ENCODE measurements around the gene ESM1. TPM values are rescaled to one million over a fixed set of nuclear protein-coding genes. Genes with fewer than 3 reads are reported as not detected.

The ESM1 gene
- total RNA-seq, 4 donors from 2014 or later = 0.33 TPM; not detected in 3

GRCh38 chr5:54959673-54960418 lies 25.5 kb downstream of the ESM1 start:
- no peak overlapping the region for H3K27ac ChIP-seq (replicated peaks in 1 of 4)
- H3K27me3 ChIP-seq = peaks cover 0 to 4% (median 0%) of the 10 kb centered on the region in 4 donors
- H3K4me3 ChIP-seq = no peak overlapping the region
- DNase-seq (ENCODE audit: extremely low spot score) = peak; percentile 47
- no peaks in the 10 kb centered on the region for H3K9me3 ChIP-seq
- TF ChIP-seq EP300 (IDR thresholded peaks at IDR 0.05) (no peak), POLR2A (IDR thresholded peaks at IDR 0.05; ENCODE audit: low read depth) (no peak)
- TF ChIP-seq, protein P1, sequence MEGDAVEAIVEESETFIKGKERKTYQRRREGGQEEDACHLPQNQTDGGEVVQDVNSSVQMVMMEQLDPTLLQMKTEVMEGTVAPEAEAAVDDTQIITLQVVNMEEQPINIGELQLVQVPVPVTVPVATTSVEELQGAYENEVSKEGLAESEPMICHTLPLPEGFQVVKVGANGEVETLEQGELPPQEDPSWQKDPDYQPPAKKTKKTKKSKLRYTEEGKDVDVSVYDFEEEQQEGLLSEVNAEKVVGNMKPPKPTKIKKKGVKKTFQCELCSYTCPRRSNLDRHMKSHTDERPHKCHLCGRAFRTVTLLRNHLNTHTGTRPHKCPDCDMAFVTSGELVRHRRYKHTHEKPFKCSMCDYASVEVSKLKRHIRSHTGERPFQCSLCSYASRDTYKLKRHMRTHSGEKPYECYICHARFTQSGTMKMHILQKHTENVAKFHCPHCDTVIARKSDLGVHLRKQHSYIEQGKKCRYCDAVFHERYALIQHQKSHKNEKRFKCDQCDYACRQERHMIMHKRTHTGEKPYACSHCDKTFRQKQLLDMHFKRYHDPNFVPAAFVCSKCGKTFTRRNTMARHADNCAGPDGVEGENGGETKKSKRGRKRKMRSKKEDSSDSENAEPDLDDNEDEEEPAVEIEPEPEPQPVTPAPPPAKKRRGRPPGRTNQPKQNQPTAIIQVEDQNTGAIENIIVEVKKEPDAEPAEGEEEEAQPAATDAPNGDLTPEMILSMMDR (IDR thresholded peaks at IDR 0.05) = no peak
- no peaks in the 10 kb centered on the region for H3K4me1 ChIP-seq
- 80% methylated on average over 6 of the region's 6 CpGs for WGBS
- no peaks in the 10 kb centered on the region for H3K36me3 ChIP-seq
- intact Hi-C loops (cut with DNase I) = no loop called here

GRCh38 chr5:54956922-54957321 lies 28.5 kb downstream of the ESM1 start:
- TF ChIP-seq, protein P1 (IDR thresholded peaks at IDR 0.05) = no peak
- TF ChIP-seq POLR2A (IDR thresholded peaks at IDR 0.05; ENCODE audit: low read depth) (no peak), EP300 (IDR thresholded peaks at IDR 0.05) (no peak), POLR2AphosphoS5 (IDR thresholded peaks at IDR 0.05) (no peak)
- DNase-seq (ENCODE audit: extremely low spot score) = no peak
- Histone ChIP-seq H3K4me3 (no peak overlapping the region), H3K9me3 (no peaks in the 10 kb centered on the region), H3K4me1 (no peaks in the 10 kb centered on the region), H3K27me3 (peaks cover 0 to 5% (median 0%) of the 10 kb centered on the region in 4 donors), H3K36me3 (no peaks in the 10 kb centered on the region), H3K27ac (replicated peaks in 1 of 4) (no peak overlapping the region)
- intact Hi-C loops (cut with DNase I) = no loop called here

DNA sequence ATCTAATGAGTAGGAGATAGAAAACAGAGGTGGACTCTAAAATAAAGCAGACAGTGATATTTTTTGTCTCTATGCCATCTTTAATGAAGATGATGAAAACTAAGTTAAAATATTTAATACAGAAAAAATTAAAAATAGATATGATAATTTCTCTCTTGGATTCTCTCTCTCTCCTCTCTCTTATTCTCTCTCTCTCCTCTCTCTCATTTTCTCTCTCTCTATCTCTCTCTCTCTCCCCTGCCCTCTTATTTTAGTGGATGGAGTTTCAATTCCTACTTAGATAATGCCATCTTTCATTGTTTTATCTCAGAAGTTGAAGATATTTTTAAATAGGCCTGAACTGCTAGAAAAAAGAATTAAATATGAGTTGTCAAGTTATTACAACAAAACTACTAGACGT lies 38.2 kb downstream of the ESM1 start:
- DNase-seq (ENCODE audit: extremely low spot score) = no peak
- H3K27ac ChIP-seq (replicated peaks in 1 of 4) = no peak overlapping the region
- H3K4me3 ChIP-seq = no peak overlapping the region
- WGBS = 42% methylated on average over 1 of the region's 1 CpG
- H3K36me3 ChIP-seq = no peaks in the 10 kb centered on the region
- intact Hi-C loops (cut with DNase I) = loop anchor here (5.0 kb wide), 1 partner anchor 210 kb away; no protein-coding TSS in a partner anchor
- no peaks in the 10 kb centered on the region for H3K9me3 ChIP-seq
- TF ChIP-seq, protein P1 (IDR thresholded peaks at IDR 0.05) = no peak
- TF ChIP-seq EP300 (IDR thresholded peaks at IDR 0.05) = no peak
- TF ChIP-seq POLR2A (IDR thresholded peaks at IDR 0.05; ENCODE audit: low read depth) = no peak
- TF ChIP-seq POLR2AphosphoS5 (IDR thresholded peaks at IDR 0.05) = no peak
- H3K4me1 ChIP-seq = no peaks in the 10 kb centered on the region
- H3K27me3 ChIP-seq = peaks cover 0 to 6% (median 0%) of the 10 kb centered on the region in 4 donors

DNA sequence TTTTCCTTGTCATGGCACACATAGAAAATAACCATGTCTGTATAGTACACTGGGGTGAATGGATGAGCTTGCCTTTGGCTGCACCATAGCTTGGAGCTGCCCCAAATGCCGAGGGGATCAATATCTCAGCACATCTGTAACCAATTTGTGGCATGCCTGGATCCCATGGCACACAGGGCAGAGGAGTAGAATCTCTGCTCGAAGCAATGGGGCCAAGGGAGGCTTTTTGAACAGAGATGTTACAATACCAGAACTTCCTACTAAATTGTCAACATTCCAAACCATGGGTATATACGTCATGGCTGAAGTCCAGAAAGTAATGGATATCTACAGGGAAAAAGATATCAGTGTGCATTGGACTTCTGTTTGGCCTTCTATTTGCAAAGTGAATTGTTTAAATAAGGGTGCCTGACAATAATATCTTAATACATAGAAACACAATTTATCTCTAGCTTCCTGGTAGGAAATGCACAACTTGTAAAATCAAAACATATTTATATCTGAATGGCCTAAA lies 39.0 kb downstream of the ESM1 start:
- Histone ChIP-seq H3K36me3 (no peaks in the 10 kb centered on the region), H3K4me1 (no peaks in the 10 kb centered on the region), H3K4me3 (no peak overlapping the region), H3K27me3 (peaks cover 0 to 6% (median 0%) of the 10 kb centered on the region in 4 donors), H3K9me3 (no peaks in the 10 kb centered on the region), H3K27ac (replicated peaks in 1 of 4) (no peak overlapping the region)
- intact Hi-C loops (cut with DNase I) = loop anchor here (5.0 kb wide), 1 partner anchor 211 kb away; no protein-coding TSS in a partner anchor
- DNase-seq (ENCODE audit: extremely low spot score) = peak; percentile 78
- TF ChIP-seq, protein P1 (IDR thresholded peaks at IDR 0.05) = no peak
- TF ChIP-seq EP300 (IDR thresholded peaks at IDR 0.05) (no peak), POLR2AphosphoS5 (IDR thresholded peaks at IDR 0.05) (no peak)
- 66% methylated on average over 3 of the region's 3 CpGs for WGBS

Data from esophagus muscularis mucosa (tissue), 4 donors.